Lung (tissue), 12 donors: ENCODE data around the gene RPL14. TPM values are rescaled to one million over a fixed set of nuclear protein-coding genes. Genes with fewer than 3 reads are reported as not detected.
"Not testable (repeated sequence)": the region's sequence is repeated elsewhere in the genome, so short reads cannot be mapped to it uniquely, and the experiment has no call there.

Experiments used
- ATAC-seq: fragments of 200-7000 bp; cut with Tn5 transposase; one replicate; pipeline ENCODE4 v1.9.1; 2020; ENCODE audit warnings: moderate number of reproducible peaks; ENCODE audit not compliant: insufficient read depth, low FRiP score
- DNase-seq, 3 donors: peaks; one replicate each; pipeline ENCODE4 v3.0.0-alpha.2; 2013 to 2017
- H3K27ac ChIP-seq, 2 donors: one replicate each; pipeline ENCODE4 v1.5.1; 2013; ENCODE audit warnings: mild to moderate bottlenecking in 2 of 2, moderate library complexity in 2 of 2, control low read depth in 1 of 2, inconsistent platforms in 1 of 2, low read depth in 1 of 2, low read length in 1 of 2
- H3K27me3 ChIP-seq, 3 donors: one replicate each; pipeline ENCODE4 v1.5.1; 2013; ENCODE audit warnings: low read length in 2 of 3; ENCODE audit not compliant: control insufficient read depth in 3 of 3, insufficient read depth in 3 of 3
- H3K36me3 ChIP-seq, 4 donors: one replicate each; pipeline ENCODE4 v1.5.1; 2013; ENCODE audit warnings: low read length in 4 of 4, mild to moderate bottlenecking in 1 of 4, moderate library complexity in 1 of 4; ENCODE audit not compliant: control insufficient read depth in 4 of 4, insufficient read depth in 4 of 4
- H3K4me1 ChIP-seq, 5 donors: one replicate each; pipeline ENCODE4 v1.5.1; 2013; ENCODE audit warnings: low read length in 5 of 5, mild to moderate bottlenecking in 2 of 5, moderate library complexity in 1 of 5; ENCODE audit not compliant: control insufficient read depth in 5 of 5, insufficient read depth in 5 of 5
- H3K4me3 ChIP-seq: one replicate; pipeline ENCODE4 v1.5.1; 2013; ENCODE audit warnings: mild to moderate bottlenecking, control low read depth, moderate library complexity
- H3K9ac ChIP-seq, 2 donors: one replicate each; pipeline ENCODE4 v1.5.1; 2013; ENCODE audit warnings: low read length in 2 of 2, control low read depth in 1 of 2; ENCODE audit not compliant: insufficient read depth in 1 of 2
- H3K9me3 ChIP-seq, 4 donors: one replicate each; pipeline ENCODE4 v1.5.1; 2013; ENCODE audit warnings: low read length in 3 of 4, mild to moderate bottlenecking in 1 of 4, moderate library complexity in 1 of 4; ENCODE audit not compliant: control insufficient read depth in 4 of 4, insufficient read depth in 3 of 4
- CTCF ChIP-seq: IDR thresholded peaks from 2 replicates; pipeline ENCODE4 v1.5.1; 2012; ENCODE audit warnings: mild to moderate bottlenecking; ENCODE audit errors: control extremely low read depth, extremely low read depth
- WGBS, 2 donors: extraction: QIAGEN DNeasy Blood & Tissue Kit; methylation state at CpG; one replicate each; pipeline ENCODE4 v1.1.7; 2013; 5-methylcytosine and 5-hydroxymethylcytosine counted together
- polyA plus RNA-seq, 2 donors: library from polyadenylated mRNA; stranded (reverse); fragments of 200-250 nt; gene quantifications; one replicate each; pipeline ENCODE4 v1.2.1, GENCODE V29; 2013
- total RNA-seq, 2 donors: library from RNA; depleted of rRNA in 1 of 2; stranded (reverse); fragments of >200 nt in 1 of 2; gene quantifications; one replicate each; pipeline ENCODE4 v1.2.1, GENCODE V29; 2014 to 2021
- donor health status: control.
- donor health status: control.
- donor health status: Bipolar disorder and iron deficiency.
- donor health status: healthy.
- donor health status: DM: yes; HTN: yes; CAD: no.

RPL14 gene
- total and polyA plus RNA-seq, 4 donors, result 473 to 2,599 (median 1,226) TPM

GRCh38 chr3:40456279-40456939, 730 bp upstream of the RPL14 start:
- Histone ChIP-seq H3K9ac (peak overlapping the region; percentile 88 to 99), H3K36me3 (peaks cover 13 to 31% (median 16%) of the 10 kb centered on the region in 4 donors), H3K9me3 (no peaks in the 10 kb centered on the region), H3K27ac (peak overlapping the region; percentile 27 to 84), H3K27me3 (no peaks in the 10 kb centered on the region), H3K4me3 (no peak overlapping the region), H3K4me1 (peaks cover 10 to 28% (median 13%) of the 10 kb centered on the region in 5 donors)
- 47 to 55% methylated on average over 29 of the region's 29 CpGs for WGBS, 2 donors
- no peak for TF ChIP-seq CTCF
- DNase-seq (no peak), ATAC-seq (no peak)

GRCh38 chr3:40458473-40458872, 1.3 kb downstream of the RPL14 start:
- no peaks in the 10 kb centered on the region for H3K9me3 ChIP-seq
- no peak for TF ChIP-seq CTCF
- ATAC-seq (no peak), DNase-seq (no peak)
- peaks cover 7 to 20% (median 10%) of the 10 kb centered on the region in 5 donors for H3K4me1 ChIP-seq
- peak overlapping the region in 1 of 2 donors; percentile 34 for H3K27ac ChIP-seq
- 89 to 94% methylated on average over 4 of the region's 4 CpGs for WGBS, 2 donors
- H3K9ac ChIP-seq, result peak overlapping the region; percentile 84 to 92
- H3K4me3 ChIP-seq, result no peak overlapping the region
- no peaks in the 10 kb centered on the region for H3K27me3 ChIP-seq
- peaks cover 15 to 38% (median 19%) of the 10 kb centered on the region in 4 donors for H3K36me3 ChIP-seq

- H3K4me3 ChIP-seq, ATAC-seq, DNase-seq, H3K27ac ChIP-seq, H3K27me3 ChIP-seq, H3K9me3 ChIP-seq, H3K9ac ChIP-seq: not testable (repeated sequence)
- Histone ChIP-seq H3K4me1 (peaks cover 7 to 13% (median 9%) of the 10 kb centered on the region in 5 donors), H3K36me3 (peaks cover 23 to 44% (median 27%) of the 10 kb centered on the region in 4 donors)
- WGBS, 2 donors, result 74 to 79% methylated on average over 6 of the region's 6 CpGs
Observed at GRCh38 chr3:40460481-40460880, 3.3 kb downstream of the RPL14 start.

- H3K9me3 ChIP-seq, result no peaks in the 10 kb centered on the region
- H3K4me1 ChIP-seq, result peaks cover 7 to 13% (median 9%) of the 10 kb centered on the region in 5 donors
- H3K27ac ChIP-seq, result no peak overlapping the region
- peaks cover 23 to 44% (median 27%) of the 10 kb centered on the region in 4 donors for H3K36me3 ChIP-seq
- WGBS, 2 donors, result 54 to 57% methylated on average over 3 of the region's 3 CpGs
- DNase-seq (no peak), ATAC-seq (no peak)
- TF ChIP-seq CTCF, result no peak
- H3K27me3 ChIP-seq, result no peaks in the 10 kb centered on the region
- no peak overlapping the region for H3K9ac ChIP-seq
- H3K4me3 ChIP-seq, result no peak overlapping the region
Observed at GRCh38 chr3:40461161-40461560, 4.0 kb downstream of the RPL14 start.

- 98% methylated on average over 7 of the region's 7 CpGs for WGBS, 2 donors
- not testable (repeated sequence) for H3K27ac ChIP-seq, H3K9ac ChIP-seq, DNase-seq, H3K27me3 ChIP-seq, H3K9me3 ChIP-seq, H3K4me3 ChIP-seq, ATAC-seq
- H3K36me3 ChIP-seq, result peaks cover 18 to 44% (median 28%) of the 10 kb centered on the region in 4 donors
- H3K4me1 ChIP-seq, result peaks cover 6 to 12% (median 7%) of the 10 kb centered on the region in 5 donors
Observed at GRCh38 chr3:40462838-40463237, 5.7 kb downstream of the RPL14 start.
